Calu3 (cell line): Measurements from ENCODE around the gene RPN1. TPM values are rescaled to one million over a fixed set of nuclear protein-coding genes. Genes with fewer than 3 reads are reported as not detected.

Source experiments
- Bru-seq: library from RNA; stranded (reverse); fragments of 400-500 nt; gene quantifications from one replicate; lab custom pipeline; 2021; lab: Mats Ljungman, UMichigan
- BruChase-seq, 2 experiments: library from RNA; stranded (reverse); fragments of 400-500 nt; gene quantifications; one replicate each; lab custom pipeline; 2021; lab: Mats Ljungman, UMichigan
- BruUV-seq: library from RNA; stranded (reverse); fragments of 400-500 nt; replicated peaks from 2 replicates; lab custom pipeline; 2021; lab: Mats Ljungman, UMichigan
- CTCF ChIA-PET: fragments of 300-600 bp; sonication (Branson Sonifier 250); formaldehyde crosslinking; loops from one replicate; lab custom pipeline; 2022; ENCODE audit warnings: antibody characterized with exemption; lab: Charles Lee
- DNase-seq: peaks from one replicate; pipeline ENCODE4 v3.0.0; 2022
- H3K27ac Mint-ChIP-seq: one replicate; pipeline ENCODE4 v1.8.0; 2022; ENCODE audit warnings: mixed read lengths; ENCODE audit not compliant: unreplicated experiment
- H3K27me3 Mint-ChIP-seq: one replicate; pipeline ENCODE4 v1.8.0; 2022; ENCODE audit warnings: mixed read lengths; ENCODE audit not compliant: unreplicated experiment
- H3K36me3 Mint-ChIP-seq: one replicate; pipeline ENCODE4 v1.8.0; 2022; ENCODE audit warnings: mild to moderate bottlenecking, moderate library complexity, mixed read lengths; ENCODE audit not compliant: insufficient read depth, unreplicated experiment
- H3K4me1 Mint-ChIP-seq: one replicate; pipeline ENCODE4 v1.8.0; 2022; ENCODE audit warnings: mild to moderate bottlenecking, low read depth, mixed read lengths; ENCODE audit not compliant: unreplicated experiment
- H3K4me3 Mint-ChIP-seq: one replicate; pipeline ENCODE4 v1.8.0; 2022; ENCODE audit warnings: mild to moderate bottlenecking, low read depth, moderate library complexity, mixed read lengths; ENCODE audit not compliant: unreplicated experiment
- H3K9me3 Mint-ChIP-seq: one replicate; pipeline ENCODE4 v1.8.0; 2022; ENCODE audit warnings: low read depth, mixed read lengths; ENCODE audit not compliant: unreplicated experiment
- intact Hi-C: fragments of 100-400 bp; cut with micrococcal nuclease; formaldehyde crosslinking; loops from one replicate; pipeline ENCODE4 v1.10.0; 2022; ENCODE audit not compliant: unreplicated experiment
- long read RNA-seq: library from polyadenylated mRNA; stranded (forward); transcript quantifications from one replicate; pipeline ENCODE4 v2.0.0, GENCODE V29; 2022
- total RNA-seq: library from RNA; stranded (reverse); gene quantifications from 2 replicates; pipeline ENCODE4 v1.2.3, GENCODE V29; 2022
- TF ChIP-seq, protein P1 (sequence below): fragments of 200-600 bp; IDR thresholded peaks from one replicate; pipeline ENCODE4 v1.8.0; 2022; ENCODE audit warnings: antibody characterized with exemption; ENCODE audit not compliant: unreplicated experiment

RPN1 gene
- total RNA-seq: 449 and 474 TPM in 2 replicates
- percentile 88 among the genes with signal in this experiment for Bru-seq, nascent RNA
- BruChase-seq, experiment 1, labeled RNA remaining after a 6-hour chase: percentile 94 among the genes with signal in this experiment
- percentile 85 among the genes with signal in this experiment for BruChase-seq, experiment 2, labeled RNA remaining after a 2-hour chase
- long read RNA-seq, transcript RPN1-201 (10 exons, 2,314 nt): major isoform, 822 of 970 reads
- long read RNA-seq, partial matches to known transcripts: 81 of 970 reads
- long read RNA-seq, other reads (novel, unspliced or antisense): 67 of 970 reads

DNA sequence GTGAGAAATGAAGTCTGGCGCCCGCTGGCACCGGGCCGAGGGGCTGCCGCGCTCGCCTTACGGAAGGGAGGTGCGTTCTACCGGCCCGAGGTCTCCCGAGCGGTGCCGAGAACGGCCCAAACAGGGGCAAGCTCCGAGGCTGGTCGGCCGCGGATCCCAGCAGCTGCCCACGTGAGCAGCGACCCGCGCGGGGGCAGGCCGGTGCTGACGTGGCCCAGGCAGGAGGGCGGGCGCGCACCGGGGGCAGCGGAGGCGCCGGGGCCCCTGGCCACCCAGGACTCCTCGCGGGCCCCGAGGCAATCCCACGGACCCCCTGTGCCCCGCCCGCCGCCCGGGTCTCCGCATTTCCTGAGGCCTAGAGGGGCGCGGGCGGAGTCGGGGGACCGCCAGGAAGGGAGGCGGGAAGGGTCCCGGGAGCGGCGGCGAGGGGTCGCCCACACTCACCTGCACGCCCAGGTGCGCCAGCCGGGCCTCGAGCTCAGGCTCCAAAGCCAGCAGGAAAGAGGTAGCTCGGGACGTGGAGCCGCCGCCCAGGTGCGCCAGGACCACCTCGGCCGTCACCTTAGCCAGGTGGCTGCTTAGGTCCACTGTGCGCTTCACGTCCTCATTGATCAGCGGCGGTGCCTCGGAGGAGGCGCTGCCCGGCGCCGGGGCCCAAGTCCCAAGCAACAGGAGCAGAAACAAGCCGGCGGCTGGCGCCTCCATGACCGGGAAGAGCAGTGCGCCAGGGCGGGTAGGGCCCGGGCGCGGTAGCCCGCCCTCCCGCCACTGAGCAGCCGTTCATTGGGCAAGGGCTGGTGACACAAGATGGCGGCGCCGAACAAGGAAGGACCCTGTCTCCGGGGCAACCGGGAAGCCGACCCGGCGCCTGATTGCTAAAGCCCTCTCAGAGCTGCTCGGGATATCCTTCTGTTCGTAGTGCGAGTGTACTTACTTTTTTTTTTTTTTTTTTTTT lies at the start of gene RPN1:
RPN1 (minus strand) TSS at position 723 of the 955 bp plus-strand sequence; CDS start at position 705, 18 bp downstream.
- H3K27ac Mint-ChIP-seq: peak within 1 kb of the TSS; percentile 98
- CTCF ChIA-PET: interaction anchor here (0.6 to 2.8 kb wide), 8 partner anchors 9 to 622 kb away, joined by 3 to 20 read pairs (median 4); no protein-coding TSS in a partner anchor
- peaks cover 59% of the 10 kb centered on the region for H3K36me3 Mint-ChIP-seq
- intact Hi-C loops: no loop called here
- peak within 1 kb of the TSS; percentile 99 for H3K4me3 Mint-ChIP-seq
- BruUV-seq: no TSS peak
- TF ChIP-seq, protein P1, sequence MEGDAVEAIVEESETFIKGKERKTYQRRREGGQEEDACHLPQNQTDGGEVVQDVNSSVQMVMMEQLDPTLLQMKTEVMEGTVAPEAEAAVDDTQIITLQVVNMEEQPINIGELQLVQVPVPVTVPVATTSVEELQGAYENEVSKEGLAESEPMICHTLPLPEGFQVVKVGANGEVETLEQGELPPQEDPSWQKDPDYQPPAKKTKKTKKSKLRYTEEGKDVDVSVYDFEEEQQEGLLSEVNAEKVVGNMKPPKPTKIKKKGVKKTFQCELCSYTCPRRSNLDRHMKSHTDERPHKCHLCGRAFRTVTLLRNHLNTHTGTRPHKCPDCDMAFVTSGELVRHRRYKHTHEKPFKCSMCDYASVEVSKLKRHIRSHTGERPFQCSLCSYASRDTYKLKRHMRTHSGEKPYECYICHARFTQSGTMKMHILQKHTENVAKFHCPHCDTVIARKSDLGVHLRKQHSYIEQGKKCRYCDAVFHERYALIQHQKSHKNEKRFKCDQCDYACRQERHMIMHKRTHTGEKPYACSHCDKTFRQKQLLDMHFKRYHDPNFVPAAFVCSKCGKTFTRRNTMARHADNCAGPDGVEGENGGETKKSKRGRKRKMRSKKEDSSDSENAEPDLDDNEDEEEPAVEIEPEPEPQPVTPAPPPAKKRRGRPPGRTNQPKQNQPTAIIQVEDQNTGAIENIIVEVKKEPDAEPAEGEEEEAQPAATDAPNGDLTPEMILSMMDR: no peak
- H3K9me3 Mint-ChIP-seq: no peaks in the 10 kb centered on the region
- peaks cover 10% of the 10 kb centered on the region for H3K4me1 Mint-ChIP-seq
- peak; percentile 99 for DNase-seq
- H3K27me3 Mint-ChIP-seq: no peaks in the 10 kb centered on the region

DNA sequence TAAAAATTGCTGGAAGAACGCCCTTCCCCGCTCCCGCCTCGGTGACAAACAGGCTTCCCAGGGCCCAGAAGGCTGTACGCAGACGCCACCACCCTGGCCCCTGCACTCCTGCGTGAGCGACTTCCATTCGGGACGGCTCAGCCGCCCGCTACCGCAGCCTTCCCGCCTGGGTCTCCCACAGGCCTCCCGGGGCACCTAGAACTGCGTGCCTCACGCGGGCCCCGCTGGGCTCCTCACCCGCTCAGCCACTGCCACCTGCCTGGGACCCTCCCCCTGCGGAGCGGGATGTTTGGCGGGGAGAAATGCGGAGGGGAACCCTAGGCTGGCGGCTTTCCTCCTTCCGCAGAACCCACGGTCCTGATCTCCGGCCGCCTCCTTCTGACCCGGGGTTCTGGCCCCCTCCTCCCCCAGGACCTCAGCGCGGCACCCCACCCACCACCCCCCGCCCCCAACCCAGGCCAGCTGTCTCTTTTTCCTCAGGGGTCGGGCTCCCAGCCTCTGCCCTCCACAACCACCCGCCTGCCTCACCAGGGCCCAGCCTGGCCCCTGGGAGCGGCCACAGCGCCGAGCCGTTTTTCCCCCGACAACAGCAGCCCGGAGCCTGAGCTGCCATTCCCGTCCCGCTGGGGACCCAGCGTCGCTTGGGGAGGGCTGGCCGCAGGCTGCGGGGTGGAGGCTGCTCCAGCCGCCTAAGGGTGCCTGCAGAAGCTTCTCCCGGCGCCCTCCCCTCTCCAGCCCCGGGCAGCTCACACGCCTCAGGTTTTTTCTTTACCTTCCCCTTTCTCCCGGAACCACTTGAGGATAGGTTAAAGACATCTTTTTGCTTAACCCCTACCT lies 47.8 kb upstream of the RPN1 start:
- Mint-ChIP-seq H3K9me3 (no peaks in the 10 kb centered on the region), H3K4me3 (peak overlapping the region; percentile 87), H3K4me1 (no peaks in the 10 kb centered on the region), H3K36me3 (peaks cover 14% of the 10 kb centered on the region), H3K27ac (peak overlapping the region; percentile 91), H3K27me3 (no peaks in the 10 kb centered on the region)
- CTCF ChIA-PET: interaction anchor here (0.6 to 1.3 kb wide), 6 partner anchors 15 to 181 kb away, joined by 3 to 5 read pairs (median 4); no protein-coding TSS in a partner anchor
- BruUV-seq: no TSS peak
- peak; percentile 75 for DNase-seq
- intact Hi-C loops: loop anchor here (1.0 kb wide), 1 partner anchor 8 kb away; no protein-coding TSS in a partner anchor
- TF ChIP-seq, protein P1: no peak

DNA sequence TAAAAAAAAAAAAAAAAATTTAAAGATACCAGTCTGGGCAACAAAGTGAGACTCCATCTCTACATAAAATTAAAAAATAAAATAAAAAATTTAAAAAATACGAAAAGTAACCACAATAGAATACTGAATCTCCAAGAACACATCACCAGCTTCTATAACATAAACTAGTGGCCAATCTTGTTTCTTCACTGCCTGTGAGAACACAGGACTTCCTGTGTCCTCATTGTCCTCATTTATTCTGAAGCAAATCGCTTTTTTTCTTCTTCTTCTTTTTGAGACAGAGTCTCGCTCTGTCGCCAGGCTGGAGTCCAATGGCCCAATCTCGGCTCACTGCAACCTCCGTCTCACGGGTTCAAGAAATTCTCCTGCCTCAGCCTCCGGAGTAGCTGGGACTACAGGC lies 46.7 kb upstream of the RPN1 start:
- CTCF ChIA-PET: interaction anchor here (0.6 kb wide), 2 partner anchors 17 to 27 kb away, joined by 4 to 6 read pairs; no protein-coding TSS in a partner anchor

More for the DNA sequence above, 46.7 kb upstream of the RPN1 start:
- H3K27me3 Mint-ChIP-seq: no peaks in the 10 kb centered on the region
- peaks cover 15% of the 10 kb centered on the region for H3K36me3 Mint-ChIP-seq
- peaks cover 3% of the 10 kb centered on the region for H3K4me1 Mint-ChIP-seq
- H3K9me3 Mint-ChIP-seq: no peaks in the 10 kb centered on the region
- no peak overlapping the region for H3K27ac Mint-ChIP-seq
- no TSS peak for BruUV-seq
- TF ChIP-seq, protein P1: no peak
- no peak overlapping the region for H3K4me3 Mint-ChIP-seq
- DNase-seq: no peak
- intact Hi-C loops: no loop called here
